ENCODE data around the gene CRABP2. TPM values are rescaled to one million over a fixed set of nuclear protein-coding genes. Genes with fewer than 3 reads are reported as not detected.

Gene CRABP2
- total RNA-seq, 1 donor from 2014 or later = 278 TPM

DNA sequence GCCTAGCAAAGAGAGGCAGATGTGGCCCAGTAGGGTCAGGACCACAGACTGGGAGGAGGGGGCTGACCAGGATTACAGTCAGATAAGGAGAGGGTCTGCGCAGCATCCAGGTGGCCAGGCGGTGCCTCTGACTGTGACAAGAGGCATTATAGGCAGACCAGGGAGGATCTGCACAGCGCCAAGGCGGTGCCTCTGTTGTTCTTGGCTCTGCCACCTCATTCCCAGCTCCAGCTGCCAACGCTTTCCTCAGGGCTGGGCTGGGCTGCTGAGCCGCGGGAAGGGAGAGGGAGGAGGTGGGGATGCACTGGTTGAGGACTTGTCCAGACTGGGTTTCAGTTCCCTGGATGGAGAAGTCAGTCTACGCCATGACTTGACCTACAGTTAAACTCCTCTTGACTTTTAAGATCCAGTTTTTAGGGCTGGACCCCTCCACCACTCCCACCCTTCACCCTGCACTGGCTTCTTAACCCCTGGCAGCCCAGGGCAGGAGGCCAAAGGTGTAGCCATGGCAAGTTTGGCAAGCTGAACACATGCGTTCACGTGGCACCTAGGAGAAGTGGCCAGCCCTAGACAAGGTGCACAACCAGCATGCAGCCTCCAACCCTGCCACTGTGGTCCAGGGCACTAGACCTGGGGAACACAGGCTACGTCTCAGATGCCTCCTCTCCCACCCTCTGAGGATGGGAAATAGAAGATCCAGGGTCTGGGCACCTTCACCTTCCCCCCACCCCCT is 4.5 kb upstream of the CRABP2 start:
- H3K4me1 ChIP-seq (ENCODE audit: insufficient read depth, low read length) = peaks cover 65% of the 10 kb centered on the region

DNA sequence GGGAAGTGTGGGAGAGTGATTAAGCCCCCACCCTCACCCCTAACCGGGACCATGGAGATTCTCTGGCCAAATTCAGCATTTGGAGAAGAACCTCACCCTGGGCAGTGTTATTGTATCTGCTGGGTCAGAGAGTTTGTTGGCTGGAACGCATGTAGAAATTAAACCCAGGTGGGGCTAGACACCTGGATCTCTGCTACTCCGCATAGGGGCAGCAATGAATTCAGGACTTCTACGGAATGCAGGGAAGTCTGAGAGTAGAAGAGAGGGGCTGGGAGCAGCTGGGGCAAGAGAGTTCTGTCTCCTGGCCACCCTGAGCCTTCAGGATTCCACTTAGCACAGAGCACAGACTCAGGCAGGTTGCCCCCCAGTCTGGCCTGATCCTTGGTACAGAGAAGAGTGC is 3.6 kb upstream of the CRABP2 start:
- no peak for TF ChIP-seq EZH2 (IDR thresholded peaks at IDR 0.05; ENCODE audit: insufficient read depth, low read length)
- TF ChIP-seq, protein P1, sequence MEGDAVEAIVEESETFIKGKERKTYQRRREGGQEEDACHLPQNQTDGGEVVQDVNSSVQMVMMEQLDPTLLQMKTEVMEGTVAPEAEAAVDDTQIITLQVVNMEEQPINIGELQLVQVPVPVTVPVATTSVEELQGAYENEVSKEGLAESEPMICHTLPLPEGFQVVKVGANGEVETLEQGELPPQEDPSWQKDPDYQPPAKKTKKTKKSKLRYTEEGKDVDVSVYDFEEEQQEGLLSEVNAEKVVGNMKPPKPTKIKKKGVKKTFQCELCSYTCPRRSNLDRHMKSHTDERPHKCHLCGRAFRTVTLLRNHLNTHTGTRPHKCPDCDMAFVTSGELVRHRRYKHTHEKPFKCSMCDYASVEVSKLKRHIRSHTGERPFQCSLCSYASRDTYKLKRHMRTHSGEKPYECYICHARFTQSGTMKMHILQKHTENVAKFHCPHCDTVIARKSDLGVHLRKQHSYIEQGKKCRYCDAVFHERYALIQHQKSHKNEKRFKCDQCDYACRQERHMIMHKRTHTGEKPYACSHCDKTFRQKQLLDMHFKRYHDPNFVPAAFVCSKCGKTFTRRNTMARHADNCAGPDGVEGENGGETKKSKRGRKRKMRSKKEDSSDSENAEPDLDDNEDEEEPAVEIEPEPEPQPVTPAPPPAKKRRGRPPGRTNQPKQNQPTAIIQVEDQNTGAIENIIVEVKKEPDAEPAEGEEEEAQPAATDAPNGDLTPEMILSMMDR (IDR thresholded peaks at IDR 0.05; ENCODE audit: insufficient read depth, low read depth, low read length) = no peak
- FAIRE-seq = no peak
- no peaks in the 10 kb centered on the region for H3K79me2 ChIP-seq (ENCODE audit: insufficient read depth, low read length)
- peaks cover 37% of the 10 kb centered on the region for H3K4me1 Mint-ChIP-seq (ENCODE audit: low read depth, unreplicated experiment)
- no peak for DNase-seq (ENCODE audit: low read depth)
- H3K27me3 Mint-ChIP-seq (ENCODE audit: low read depth, unreplicated experiment) = no peaks in the 10 kb centered on the region
- H3K36me3 Mint-ChIP-seq (ENCODE audit: low read depth, unreplicated experiment) = peaks cover 2% of the 10 kb centered on the region
- no peak overlapping the region for H3K27ac ChIP-seq (ENCODE audit: low read depth, low read length)
- H2AFZ ChIP-seq (ENCODE audit: low read depth, low read length) = no peak overlapping the region
- peaks cover 3% of the 10 kb centered on the region for H3K27me3 ChIP-seq (ENCODE audit: insufficient read depth, low read length)
- H3K27ac Mint-ChIP-seq (ENCODE audit: unreplicated experiment) = no peak overlapping the region
- H3K4me3 ChIP-seq (ENCODE audit: insufficient read depth, low read depth, low read length) = no peak overlapping the region
- no peaks in the 10 kb centered on the region for H4K20me1 ChIP-seq (ENCODE audit: insufficient read depth, low read length)
- H3K4me2 ChIP-seq (ENCODE audit: low read length) = no peak overlapping the region
- no peaks in the 10 kb centered on the region for H3K9me3 Mint-ChIP-seq (ENCODE audit: unreplicated experiment)
- H3K36me3 ChIP-seq (ENCODE audit: insufficient read depth, low read length) = no peaks in the 10 kb centered on the region
- H3K9me3 ChIP-seq (ENCODE audit: insufficient read depth, low read depth, low read length) = no peaks in the 10 kb centered on the region
- H3K4me3 Mint-ChIP-seq (ENCODE audit: unreplicated experiment) = no peak overlapping the region
- no peak overlapping the region for H3K9ac ChIP-seq (ENCODE audit: low read length)
- peaks cover 74% of the 10 kb centered on the region for H3K4me1 ChIP-seq (ENCODE audit: insufficient read depth, low read length)

More for the DNA sequence above, 4.5 kb upstream of the CRABP2 start:
- Mint-ChIP-seq H3K36me3 (ENCODE audit: low read depth, unreplicated experiment) (peaks cover 5% of the 10 kb centered on the region), H3K4me3 (ENCODE audit: unreplicated experiment) (no peak overlapping the region), H3K9me3 (ENCODE audit: unreplicated experiment) (no peaks in the 10 kb centered on the region), H3K4me1 (ENCODE audit: low read depth, unreplicated experiment) (peaks cover 31% of the 10 kb centered on the region), H3K27ac (ENCODE audit: unreplicated experiment) (no peak overlapping the region), H3K27me3 (ENCODE audit: low read depth, unreplicated experiment) (no peaks in the 10 kb centered on the region)
- DNase-seq (ENCODE audit: low read depth) = peak; percentile 57
- Histone ChIP-seq H3K9ac (ENCODE audit: low read length) (peak overlapping the region; percentile 10), H3K4me2 (ENCODE audit: low read length) (peak overlapping the region; percentile 47), H3K27me3 (ENCODE audit: insufficient read depth, low read length) (no peaks in the 10 kb centered on the region), H3K27ac (ENCODE audit: low read depth, low read length) (no peak overlapping the region), H3K36me3 (ENCODE audit: insufficient read depth, low read length) (no peaks in the 10 kb centered on the region), H4K20me1 (ENCODE audit: insufficient read depth, low read length) (no peaks in the 10 kb centered on the region), H3K9me3 (ENCODE audit: insufficient read depth, low read depth, low read length) (no peaks in the 10 kb centered on the region), H2AFZ (ENCODE audit: low read depth, low read length) (no peak overlapping the region), H3K4me3 (ENCODE audit: insufficient read depth, low read depth, low read length) (no peak overlapping the region), H3K79me2 (ENCODE audit: insufficient read depth, low read length) (no peaks in the 10 kb centered on the region)
- no peak for TF ChIP-seq EZH2 (IDR thresholded peaks at IDR 0.05; ENCODE audit: insufficient read depth, low read length)
- TF ChIP-seq, protein P1 (IDR thresholded peaks at IDR 0.05; ENCODE audit: insufficient read depth, low read depth, low read length) = no peak
- FAIRE-seq = no peak

DNA sequence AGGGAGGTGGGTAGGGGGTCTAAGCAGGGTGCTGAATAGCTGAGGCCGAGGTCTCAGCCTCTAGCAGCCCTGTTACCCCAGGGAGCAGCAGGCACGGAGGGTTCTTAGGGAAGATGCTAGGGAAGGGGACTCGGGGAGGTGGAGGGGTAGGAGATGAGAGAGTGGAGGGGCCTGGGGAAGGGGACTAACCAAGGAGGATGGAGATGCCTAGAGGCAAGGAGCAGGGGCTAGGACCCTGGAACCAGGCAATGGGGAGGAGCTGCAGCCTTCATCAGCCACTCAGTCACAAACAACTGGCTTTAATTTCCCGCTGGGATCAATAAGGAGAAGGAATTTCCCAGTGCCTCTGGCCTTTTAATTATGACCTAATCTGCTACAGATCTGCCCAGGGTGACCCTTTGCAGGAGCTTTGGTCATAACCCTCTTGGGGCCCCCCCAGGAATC is 2.9 kb upstream of the CRABP2 start:
- DNase-seq (ENCODE audit: low read depth) (no peak), FAIRE-seq (no peak)
- peak overlapping the region; percentile 20 for H3K4me3 Mint-ChIP-seq (ENCODE audit: unreplicated experiment)
- peaks cover 74% of the 10 kb centered on the region for H3K4me1 ChIP-seq (ENCODE audit: insufficient read depth, low read length)
- no peaks in the 10 kb centered on the region for H4K20me1 ChIP-seq (ENCODE audit: insufficient read depth, low read length)
- no peak overlapping the region for H2AFZ ChIP-seq (ENCODE audit: low read depth, low read length)
- peaks cover 2% of the 10 kb centered on the region for H3K36me3 Mint-ChIP-seq (ENCODE audit: low read depth, unreplicated experiment)
- H3K9me3 ChIP-seq (ENCODE audit: insufficient read depth, low read depth, low read length) = no peaks in the 10 kb centered on the region
- H3K4me3 ChIP-seq (ENCODE audit: insufficient read depth, low read depth, low read length) = no peak overlapping the region
- peaks cover 41% of the 10 kb centered on the region for H3K4me1 Mint-ChIP-seq (ENCODE audit: low read depth, unreplicated experiment)
- H3K27ac ChIP-seq (ENCODE audit: low read depth, low read length) = no peak overlapping the region
- no peaks in the 10 kb centered on the region for H3K36me3 ChIP-seq (ENCODE audit: insufficient read depth, low read length)
- H3K79me2 ChIP-seq (ENCODE audit: insufficient read depth, low read length) = no peaks in the 10 kb centered on the region
- H3K27ac Mint-ChIP-seq (ENCODE audit: unreplicated experiment) = no peak overlapping the region
- H3K4me2 ChIP-seq (ENCODE audit: low read length) = peak overlapping the region; percentile 37
- TF ChIP-seq, protein P1 (IDR thresholded peaks at IDR 0.05; ENCODE audit: insufficient read depth, low read depth, low read length) = no peak
- no peak for TF ChIP-seq EZH2 (IDR thresholded peaks at IDR 0.05; ENCODE audit: insufficient read depth, low read length)
- no peak overlapping the region for H3K9ac ChIP-seq (ENCODE audit: low read length)
- peaks cover 3% of the 10 kb centered on the region for H3K27me3 ChIP-seq (ENCODE audit: insufficient read depth, low read length)
- no peaks in the 10 kb centered on the region for H3K27me3 Mint-ChIP-seq (ENCODE audit: low read depth, unreplicated experiment)
- no peaks in the 10 kb centered on the region for H3K9me3 Mint-ChIP-seq (ENCODE audit: unreplicated experiment)

All from astrocyte (in vitro differentiated cells and primary cell).